Activated CD8-positive, alpha-beta T cell treated with anti-CD3 and anti-CD28 coated beads for 36 hours (primary cell): ENCODE results near the gene MAP3K3. TPM values are rescaled to one million over a fixed set of nuclear protein-coding genes. Genes with fewer than 3 reads are reported as not detected.
A peak's percentile ranks its signal among the peaks of the same experiment; 100 is the strongest.

Experiments used
- ATAC-seq: fragments of 200-7000 bp; cut with Tn5 transposase; one replicate; pipeline ENCODE4 v1.10.0; 2021; ENCODE audit warnings: mild to moderate bottlenecking, moderate library complexity
- CTCF ChIA-PET: fragments of 350-600 bp; sonication (Branson Sonifier 250); formaldehyde crosslinking; loops from one replicate; lab custom pipeline; 2021; ENCODE audit warnings: antibody characterized with exemption; lab: Charles Lee
- POLR2A ChIA-PET: fragments of 350-600 bp; sonication (Branson Sonifier 250); formaldehyde crosslinking; loops from one replicate; lab custom pipeline; 2021; ENCODE audit warnings: antibody characterized with exemption; lab: Charles Lee
- DNase-seq: peaks from one replicate; pipeline ENCODE4 v3.0.0-alpha.2; 2020
- H3K27ac Mint-ChIP-seq: one replicate; pipeline ENCODE4 v1.8.0; 2021; ENCODE audit warnings: mild to moderate bottlenecking, mixed read lengths
- H3K27me3 Mint-ChIP-seq: one replicate; pipeline ENCODE4 v1.8.0; 2021; ENCODE audit warnings: mixed read lengths
- H3K36me3 Mint-ChIP-seq: one replicate; pipeline ENCODE4 v1.8.0; 2021; ENCODE audit warnings: low read depth, mixed read lengths
- H3K4me1 Mint-ChIP-seq: one replicate; pipeline ENCODE4 v1.8.0; 2021; ENCODE audit warnings: low read depth, mixed read lengths
- H3K4me3 Mint-ChIP-seq: one replicate; pipeline ENCODE4 v1.8.0; 2021; ENCODE audit warnings: mild to moderate bottlenecking, moderate library complexity, mixed read lengths
- H3K9me3 Mint-ChIP-seq: one replicate; pipeline ENCODE4 v1.8.0; 2021; ENCODE audit warnings: mixed read lengths
- CTCF ChIP-seq: fragments of 200-600 bp; IDR thresholded peaks from one replicate; pipeline ENCODE4 v1.8.0; 2022; ENCODE audit warnings: antibody characterized with exemption, mild to moderate bottlenecking
- intact Hi-C: fragments of 100-400 bp; cut with micrococcal nuclease; formaldehyde crosslinking; loops from one replicate; pipeline ENCODE4 v1.10.0; 2022
- total RNA-seq, 2 experiments: library from RNA; stranded (reverse); gene quantifications; one replicate each; pipeline ENCODE4 v1.2.3, GENCODE V29; 2021

The MAP3K3 gene
- total RNA-seq, 2 experiments from 2014 or later: 20.6 to 22.5 TPM

DNA sequence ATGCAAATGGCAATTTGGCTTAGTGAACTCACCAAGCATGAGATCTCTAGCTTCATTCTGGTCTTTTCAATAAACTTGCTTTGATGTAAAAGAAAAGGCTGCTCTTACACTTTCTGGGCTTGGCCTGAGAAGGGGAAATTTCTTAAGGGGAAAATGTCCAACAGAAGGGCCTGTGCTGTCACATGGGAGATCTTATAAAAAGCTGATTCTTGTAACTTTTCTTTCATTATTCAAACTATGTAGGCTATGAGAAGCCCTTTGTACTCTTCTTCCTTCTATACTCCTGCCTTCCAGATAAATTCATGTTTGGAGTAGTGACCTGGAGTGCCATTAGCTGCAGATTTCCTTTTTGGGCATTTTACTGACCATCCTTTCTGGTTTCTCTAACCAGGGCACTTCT is 60.8 kb downstream of the MAP3K3 start:
- Mint-ChIP-seq H3K9me3 (no peaks in the 10 kb centered on the region), H3K4me1 (peaks cover 15% of the 10 kb centered on the region), H3K27me3 (no peaks in the 10 kb centered on the region), H3K4me3 (no peak overlapping the region), H3K36me3 (peaks cover 7% of the 10 kb centered on the region), H3K27ac (peak overlapping the region; percentile 32)
- POLR2A ChIA-PET: interaction anchor here (0.8 to 1.9 kb wide), 5 partner anchors 10 to 90 kb away, joined by 3 to 9 read pairs (median 5); partner anchors contain the start of genes CCDC47 and DDX42
- ATAC-seq: no peak
- CTCF ChIA-PET: interaction anchor here (1.0 to 1.9 kb wide), 6 partner anchors 17 to 257 kb away, joined by 3 to 5 read pairs (median 3); no protein-coding TSS in a partner anchor
- DNase-seq: no peak
- TF ChIP-seq CTCF: no peak
- intact Hi-C loops: no loop called here

- no peak for TF ChIP-seq CTCF
- CTCF ChIA-PET: interaction anchor here (1.0 to 1.8 kb wide), 4 partner anchors 14 to 77 kb away, joined by 3 to 4 read pairs (median 4); no protein-coding TSS in a partner anchor
- Mint-ChIP-seq H3K9me3 (no peaks in the 10 kb centered on the region), H3K36me3 (peaks cover 7% of the 10 kb centered on the region), H3K4me3 (no peak overlapping the region), H3K4me1 (peaks cover 19% of the 10 kb centered on the region), H3K27me3 (no peaks in the 10 kb centered on the region), H3K27ac (peak overlapping the region; percentile 34)
- intact Hi-C loops: no loop called here
- POLR2A ChIA-PET: interaction anchor here (1.2 to 3.1 kb wide), 2 partner anchors 10 to 14 kb away, joined by 3 to 10 read pairs; no protein-coding TSS in a partner anchor
- DNase-seq (no peak), ATAC-seq (no peak)
These were observed 62.8 kb downstream of the MAP3K3 start for GRCh38 chr17:63685041-63685440.

- ATAC-seq (no peak), DNase-seq (no peak)
- peak overlapping the region; percentile 82 for H3K27ac Mint-ChIP-seq
- CTCF ChIA-PET: interaction anchor here (1.0 to 1.8 kb wide), 4 partner anchors 13 to 78 kb away, joined by 3 to 4 read pairs (median 4); no protein-coding TSS in a partner anchor
- H3K27me3 Mint-ChIP-seq: no peaks in the 10 kb centered on the region
- peaks cover 9% of the 10 kb centered on the region for H3K36me3 Mint-ChIP-seq
- no peak for TF ChIP-seq CTCF
- H3K4me1 Mint-ChIP-seq: peaks cover 19% of the 10 kb centered on the region
- intact Hi-C loops: no loop called here
- POLR2A ChIA-PET: interaction anchor here (1.2 to 3.1 kb wide), 2 partner anchors 9 to 13 kb away, joined by 3 to 10 read pairs; no protein-coding TSS in a partner anchor
- H3K4me3 Mint-ChIP-seq: no peak overlapping the region
- no peaks in the 10 kb centered on the region for H3K9me3 Mint-ChIP-seq
These were observed 63.4 kb downstream of the MAP3K3 start for GRCh38 chr17:63685578-63685977.

DNA sequence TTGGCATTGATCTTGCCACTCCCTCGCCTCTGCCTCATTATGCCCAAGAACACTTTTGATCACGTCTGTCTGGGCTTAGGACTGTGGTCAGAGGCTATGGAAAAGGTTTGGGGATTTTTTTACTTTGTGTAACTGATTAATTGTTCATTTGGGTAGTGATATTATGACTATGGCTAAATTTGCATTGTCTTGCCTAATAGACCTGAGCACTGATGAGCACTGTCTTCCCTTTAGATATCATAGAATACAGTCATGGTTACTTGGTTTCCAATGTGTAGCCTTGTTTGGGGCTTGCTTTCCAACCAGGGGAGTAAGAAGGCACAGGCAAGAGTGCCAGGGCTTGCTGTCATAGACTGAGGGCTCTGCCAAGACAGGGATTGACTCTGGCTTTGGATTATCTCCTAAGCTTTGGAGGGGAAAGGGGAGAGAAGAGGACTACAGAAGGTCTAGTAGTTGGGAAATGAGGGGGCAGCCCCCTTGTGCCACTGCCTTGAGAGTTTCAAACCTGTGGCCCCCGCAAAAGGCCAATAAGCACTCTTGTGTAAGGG is 64.0 kb downstream of the MAP3K3 start:
- Mint-ChIP-seq H3K36me3 (peaks cover 11% of the 10 kb centered on the region), H3K9me3 (no peaks in the 10 kb centered on the region), H3K4me1 (peaks cover 17% of the 10 kb centered on the region), H3K27ac (peak overlapping the region; percentile 82), H3K4me3 (no peak overlapping the region), H3K27me3 (no peaks in the 10 kb centered on the region)
- TF ChIP-seq CTCF: no peak
- intact Hi-C loops: no loop called here
- ChIA-PET POLR2A (interaction anchor here (0.6 to 3.1 kb wide), 4 partner anchors 9 to 246 kb away, joined by 3 to 10 read pairs (median 5); no protein-coding TSS in a partner anchor), CTCF (interaction anchor here (1.0 to 1.8 kb wide), 5 partner anchors 11 to 78 kb away, joined by 3 to 4 read pairs (median 4); no protein-coding TSS in a partner anchor)
- no peak for DNase-seq
- ATAC-seq: peak; percentile 50
